Retinal pigment epithelial cell (primary cell): Measurements from ENCODE around the gene MISP3.
"Not testable (repeated sequence)": the region's sequence is repeated elsewhere in the genome, so short reads cannot be mapped to it uniquely, and the experiment has no call there.

Experiments
- DNase-seq: peaks from one replicate; pipeline ENCODE4 v3.0.0-alpha.2; 2010; ENCODE audit warnings: low read depth
- H3K4me3 ChIP-seq: 2 replicates; pipeline ENCODE4 v1.5.1; 2011; ENCODE audit warnings: mild to moderate bottlenecking, low read length, control low read depth, moderate library complexity
- TF ChIP-seq, protein P1 (sequence below): conservative IDR thresholded peaks from 2 replicates; pipeline ENCODE4 v1.5.1; 2011; ENCODE audit warnings: low read depth, low read length, control low read depth, inconsistent platforms

MISP3 gene

DNA sequence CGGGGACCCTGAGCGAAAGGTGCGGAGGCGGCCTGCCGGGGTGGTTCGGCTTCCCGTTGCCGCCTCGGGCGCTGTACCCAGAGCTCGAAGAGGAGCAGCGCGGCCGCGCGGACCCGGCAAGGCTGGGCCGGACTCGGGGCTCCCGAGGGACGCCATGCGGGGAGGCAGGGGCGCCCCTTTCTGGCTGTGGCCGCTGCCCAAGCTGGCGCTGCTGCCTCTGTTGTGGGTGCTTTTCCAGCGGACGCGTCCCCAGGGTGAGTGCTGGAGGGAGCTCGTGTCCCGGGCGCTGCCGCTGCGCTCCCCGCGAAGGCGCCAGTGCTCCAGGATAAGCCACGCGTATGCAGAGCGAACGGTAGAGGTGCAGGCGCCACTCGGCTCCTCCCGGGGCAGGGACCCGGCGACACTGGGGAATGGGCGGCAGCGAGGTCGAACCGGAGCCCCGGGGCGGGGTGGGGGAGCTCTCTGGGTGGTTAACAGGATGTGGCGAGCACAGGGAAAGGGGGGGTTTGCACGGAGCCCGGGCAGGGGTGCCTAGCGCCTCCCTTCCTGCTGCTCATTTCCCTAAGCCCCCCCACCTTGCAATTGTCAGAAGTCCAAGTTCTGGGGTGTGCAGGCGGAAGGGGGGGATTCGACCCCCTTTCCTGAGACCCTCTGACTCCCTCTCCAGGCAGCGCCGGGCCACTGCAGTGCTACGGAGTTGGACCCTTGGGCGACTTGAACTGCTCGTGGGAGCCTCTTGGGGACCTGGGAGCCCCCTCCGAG lies 40.7 kb upstream of the MISP3 start, which contains the start of gene IL27RA:
IL27RA (plus strand) TSS at position 44 of the 762 bp plus-strand sequence; CDS start at position 155, 111 bp downstream.
- peak within 1 kb of the TSS; percentile 58 for H3K4me3 ChIP-seq
- no peak for DNase-seq
- TF ChIP-seq, protein P1, sequence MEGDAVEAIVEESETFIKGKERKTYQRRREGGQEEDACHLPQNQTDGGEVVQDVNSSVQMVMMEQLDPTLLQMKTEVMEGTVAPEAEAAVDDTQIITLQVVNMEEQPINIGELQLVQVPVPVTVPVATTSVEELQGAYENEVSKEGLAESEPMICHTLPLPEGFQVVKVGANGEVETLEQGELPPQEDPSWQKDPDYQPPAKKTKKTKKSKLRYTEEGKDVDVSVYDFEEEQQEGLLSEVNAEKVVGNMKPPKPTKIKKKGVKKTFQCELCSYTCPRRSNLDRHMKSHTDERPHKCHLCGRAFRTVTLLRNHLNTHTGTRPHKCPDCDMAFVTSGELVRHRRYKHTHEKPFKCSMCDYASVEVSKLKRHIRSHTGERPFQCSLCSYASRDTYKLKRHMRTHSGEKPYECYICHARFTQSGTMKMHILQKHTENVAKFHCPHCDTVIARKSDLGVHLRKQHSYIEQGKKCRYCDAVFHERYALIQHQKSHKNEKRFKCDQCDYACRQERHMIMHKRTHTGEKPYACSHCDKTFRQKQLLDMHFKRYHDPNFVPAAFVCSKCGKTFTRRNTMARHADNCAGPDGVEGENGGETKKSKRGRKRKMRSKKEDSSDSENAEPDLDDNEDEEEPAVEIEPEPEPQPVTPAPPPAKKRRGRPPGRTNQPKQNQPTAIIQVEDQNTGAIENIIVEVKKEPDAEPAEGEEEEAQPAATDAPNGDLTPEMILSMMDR = peak; percentile 75

DNA sequence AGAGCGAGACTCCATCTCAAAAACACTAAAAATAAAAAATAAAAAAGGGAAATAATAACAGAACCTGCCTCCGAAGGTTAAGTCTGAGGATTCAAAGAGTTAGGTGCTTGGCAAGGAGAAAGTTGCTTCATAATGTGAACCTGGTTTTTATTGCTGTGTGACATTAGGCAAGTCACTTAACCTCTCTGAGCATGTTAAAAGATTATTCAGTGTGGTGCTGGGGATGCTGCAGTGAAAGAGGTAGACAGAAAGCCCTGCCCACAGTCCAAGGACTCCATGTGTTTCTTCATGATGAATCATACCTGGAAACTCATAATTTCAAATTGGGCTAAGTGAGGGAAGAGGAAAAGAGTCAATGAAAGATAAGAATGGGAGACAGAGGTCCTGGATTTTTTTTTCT lies 38.6 kb upstream of the MISP3 start:
- no peak for DNase-seq
- H3K4me3 ChIP-seq = no peak overlapping the region
- TF ChIP-seq, protein P1 = no peak

DNA sequence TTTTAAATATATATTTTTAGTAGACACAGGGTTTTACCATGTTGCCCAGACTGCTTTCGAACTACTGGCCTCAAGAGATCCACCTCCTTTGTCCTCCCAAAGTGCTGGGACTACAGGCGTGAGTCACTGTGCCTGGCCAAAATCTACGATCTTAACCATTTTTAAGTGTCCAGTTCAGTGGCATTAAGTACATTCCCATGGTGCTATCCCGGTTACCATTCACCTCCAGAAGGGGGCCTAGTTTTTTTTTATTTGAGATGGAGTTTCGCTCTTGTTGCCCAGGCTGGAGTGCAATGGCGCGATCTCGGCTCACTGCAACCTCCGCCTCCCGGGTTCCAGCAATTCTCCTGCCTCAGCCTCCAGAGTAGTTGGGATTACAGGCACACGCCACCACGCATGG lies 37.4 kb upstream of the MISP3 start:
- not testable (repeated sequence) for DNase-seq, H3K4me3 ChIP-seq
- TF ChIP-seq, protein P1 = peak; percentile 10

DNA sequence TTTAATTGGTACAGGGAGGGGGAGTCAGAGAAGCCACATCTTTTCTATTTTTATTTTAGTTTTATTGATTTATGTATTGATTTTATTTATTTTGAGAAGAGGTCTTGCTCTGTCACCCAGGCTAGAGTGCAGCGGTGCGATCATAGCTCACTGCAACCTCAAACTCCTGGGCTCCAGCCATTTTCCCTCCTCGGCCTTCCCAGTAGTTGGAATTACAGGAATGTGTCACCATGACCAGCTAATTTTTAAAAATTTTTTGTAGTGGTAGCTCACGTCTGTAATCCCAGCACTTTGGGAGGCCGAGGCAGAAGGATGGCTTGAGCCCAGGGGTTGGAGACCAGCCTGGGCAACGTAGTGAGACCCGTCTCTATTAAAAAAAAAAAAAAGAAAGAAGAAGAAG lies 36.9 kb upstream of the MISP3 start:
- H3K4me3 ChIP-seq = no peak overlapping the region
- no peak for DNase-seq
- TF ChIP-seq, protein P1 = no peak

DNA sequence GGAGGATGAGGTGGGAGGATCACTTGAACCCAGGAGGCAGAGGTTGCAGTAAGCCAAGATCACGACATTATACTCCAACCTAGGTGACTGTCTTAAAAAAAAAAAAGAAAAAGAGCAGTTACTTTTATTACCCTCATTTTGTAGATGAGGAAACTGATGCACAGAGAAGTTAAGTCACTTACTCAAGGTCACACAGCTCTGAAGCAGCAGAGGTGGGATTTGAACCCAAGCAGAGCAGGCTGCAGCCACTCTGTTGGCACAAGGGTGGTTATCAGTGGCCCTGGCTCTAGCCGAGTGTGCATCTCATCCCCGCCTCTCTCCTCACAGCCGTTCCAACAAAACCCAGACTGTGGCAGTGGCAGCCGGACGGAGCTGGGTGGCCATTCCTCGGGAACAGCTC lies 33.4 kb upstream of the MISP3 start:
- no peak for DNase-seq
- no peak overlapping the region for H3K4me3 ChIP-seq
- TF ChIP-seq, protein P1 = no peak

DNA sequence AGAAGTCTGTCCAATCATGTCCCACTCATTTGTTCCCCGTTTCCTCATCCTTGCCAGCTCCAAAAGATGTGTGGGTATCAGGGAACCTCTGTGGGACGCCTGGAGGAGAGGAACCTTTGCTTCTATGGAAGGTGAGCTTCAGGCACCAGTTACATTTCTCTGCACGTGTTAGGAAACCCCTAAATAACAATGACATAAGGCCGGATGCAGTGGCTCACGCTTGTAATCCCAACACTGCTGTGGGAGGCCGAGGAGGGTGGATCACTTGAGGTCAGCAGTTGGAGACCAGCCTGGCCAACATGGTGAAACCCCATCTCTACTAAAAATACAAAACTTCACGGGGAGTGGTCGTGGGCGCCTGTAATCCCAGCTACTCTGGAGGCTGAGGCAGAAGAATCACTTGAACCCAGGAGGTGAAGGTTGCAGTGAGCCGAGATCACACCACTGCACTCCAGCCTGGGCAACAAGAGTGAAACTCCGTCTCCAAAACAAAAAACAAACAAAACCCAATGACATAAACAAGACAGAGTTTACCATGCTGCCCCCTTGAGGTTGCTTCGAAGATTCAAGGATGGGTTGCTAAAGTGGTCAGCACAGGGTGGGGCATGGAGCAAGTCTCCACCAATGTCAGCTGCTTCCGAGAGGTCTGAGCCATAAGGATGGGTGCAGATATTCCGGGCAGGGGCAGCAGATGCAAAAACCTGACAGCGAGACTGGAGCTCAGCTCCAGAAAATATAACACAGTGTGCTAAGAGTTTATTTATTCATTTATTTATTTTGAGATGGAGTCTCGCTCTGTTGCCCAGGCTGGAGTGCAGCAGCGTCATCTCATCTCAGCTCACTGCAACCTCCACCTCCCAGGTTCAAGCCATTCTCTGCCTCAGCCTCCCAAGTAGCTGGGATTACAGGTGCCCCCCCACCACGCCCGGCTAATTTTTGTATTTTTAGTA lies 29.7 kb upstream of the MISP3 start:
- not testable (repeated sequence) for H3K4me3 ChIP-seq, DNase-seq
- TF ChIP-seq, protein P1 = peak; percentile 70

DNA sequence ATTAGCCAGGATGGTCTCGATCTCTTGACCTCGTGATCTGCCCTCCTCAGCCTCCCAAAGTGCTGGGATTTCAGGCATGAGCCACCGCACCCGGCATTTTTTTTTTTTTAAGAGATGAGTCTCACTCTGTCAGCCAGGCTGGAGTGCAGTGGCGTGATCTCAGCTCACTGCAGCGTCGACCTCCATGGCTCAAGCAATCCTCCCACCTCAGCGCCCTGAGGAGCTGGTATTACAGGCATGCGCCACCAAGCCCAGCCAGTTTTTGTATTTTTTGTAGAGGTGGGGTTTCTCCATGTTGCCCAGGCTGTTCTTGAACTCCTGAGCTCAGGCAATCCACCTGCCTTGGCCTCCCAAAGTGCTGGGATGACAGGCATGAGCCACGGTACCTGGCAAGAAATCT lies 24.7 kb upstream of the MISP3 start:
- DNase-seq = not testable (repeated sequence)

More for the DNA sequence above, 24.7 kb upstream of the MISP3 start:
- not testable (repeated sequence) for H3K4me3 ChIP-seq
